Activated CD4-positive, alpha-beta memory T cell treated with anti-CD3 and anti-CD28 coated beads, Interleukin-2, amount 10 ng/mL, durations not matched to agents 7 days and 5 days (primary cell): ENCODE results near the gene GAL. TPM values are rescaled to one million over a fixed set of nuclear protein-coding genes. Genes with fewer than 3 reads are reported as not detected.
A peak's percentile ranks its signal among the peaks of the same experiment; 100 is the strongest.

Experiments
- CTCF ChIA-PET: fragments of 350-600 bp; sonication (Branson Sonifier 250); formaldehyde crosslinking; loops from one replicate; lab custom pipeline; 2021; ENCODE audit warnings: antibody characterized with exemption, inconsistent platforms; lab: Charles Lee
- POLR2A ChIA-PET: fragments of 350-600 bp; sonication (Branson Sonifier 250); formaldehyde crosslinking; loops from one replicate; lab custom pipeline; 2021; ENCODE audit warnings: antibody characterized with exemption; lab: Charles Lee
- DNase-seq: peaks from one replicate; pipeline ENCODE4 v3.0.0-alpha.2; 2020
- H3K27ac Mint-ChIP-seq: one replicate; pipeline ENCODE4 v1.8.0; 2021; ENCODE audit warnings: mild to moderate bottlenecking, mixed read lengths
- H3K27me3 Mint-ChIP-seq: one replicate; pipeline ENCODE4 v1.8.0; 2021; ENCODE audit warnings: mixed read lengths
- H3K36me3 Mint-ChIP-seq: one replicate; pipeline ENCODE4 v1.8.0; 2021; ENCODE audit warnings: low read depth, mixed read lengths
- H3K4me1 Mint-ChIP-seq: one replicate; pipeline ENCODE4 v1.8.0; 2021; ENCODE audit warnings: mixed read lengths
- H3K4me3 Mint-ChIP-seq: one replicate; pipeline ENCODE4 v1.8.0; 2021; ENCODE audit warnings: mild to moderate bottlenecking, mixed read lengths
- H3K9me3 Mint-ChIP-seq: one replicate; pipeline ENCODE4 v1.8.0; 2021; ENCODE audit warnings: mixed read lengths
- total RNA-seq, 2 experiments: library from RNA; stranded (reverse); gene quantifications; one replicate each; pipeline ENCODE4 v1.2.3, GENCODE V29; 2021

Gene GAL
- total RNA-seq, 2 experiments from 2014 or later = not detected

DNA sequence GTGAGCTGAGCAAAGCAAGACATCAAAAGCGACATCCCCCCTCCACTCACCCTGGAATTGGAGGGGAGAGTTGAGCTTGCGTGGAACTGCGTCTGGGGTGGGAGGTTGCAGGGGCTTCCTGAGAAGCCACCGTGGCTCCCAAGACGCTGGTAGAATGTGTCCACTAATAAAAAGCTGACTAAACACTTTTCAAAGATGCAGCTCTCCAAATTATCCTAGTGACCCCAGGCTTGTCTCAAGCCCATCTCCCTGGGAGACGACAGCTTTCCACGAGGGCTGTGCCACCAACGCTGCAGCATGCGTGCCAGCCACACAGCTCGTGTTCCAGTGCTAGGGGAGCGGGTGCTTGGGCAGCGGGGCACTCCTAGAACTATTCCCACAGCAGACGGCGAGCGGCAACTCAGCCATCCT is 6.3 kb upstream of the GAL start:
- POLR2A ChIA-PET = no interaction called here
- Mint-ChIP-seq H3K27me3 (peaks cover 16% of the 10 kb centered on the region), H3K4me1 (no peaks in the 10 kb centered on the region), H3K9me3 (no peaks in the 10 kb centered on the region), H3K4me3 (no peak overlapping the region), H3K36me3 (no peaks in the 10 kb centered on the region), H3K27ac (no peak overlapping the region)
- CTCF ChIA-PET = no interaction called here
- no peak for DNase-seq

- DNase-seq = no peak
- POLR2A ChIA-PET = no interaction called here
- no peaks in the 10 kb centered on the region for H3K36me3 Mint-ChIP-seq
- H3K27ac Mint-ChIP-seq = no peak overlapping the region
- no peaks in the 10 kb centered on the region for H3K4me1 Mint-ChIP-seq
- H3K9me3 Mint-ChIP-seq = no peaks in the 10 kb centered on the region
- CTCF ChIA-PET = no interaction called here
- no peak overlapping the region for H3K4me3 Mint-ChIP-seq
- H3K27me3 Mint-ChIP-seq = peaks cover 26% of the 10 kb centered on the region
Measured at GRCh38 chr11:68680541-68681231, 3.7 kb upstream of the GAL start.

DNA sequence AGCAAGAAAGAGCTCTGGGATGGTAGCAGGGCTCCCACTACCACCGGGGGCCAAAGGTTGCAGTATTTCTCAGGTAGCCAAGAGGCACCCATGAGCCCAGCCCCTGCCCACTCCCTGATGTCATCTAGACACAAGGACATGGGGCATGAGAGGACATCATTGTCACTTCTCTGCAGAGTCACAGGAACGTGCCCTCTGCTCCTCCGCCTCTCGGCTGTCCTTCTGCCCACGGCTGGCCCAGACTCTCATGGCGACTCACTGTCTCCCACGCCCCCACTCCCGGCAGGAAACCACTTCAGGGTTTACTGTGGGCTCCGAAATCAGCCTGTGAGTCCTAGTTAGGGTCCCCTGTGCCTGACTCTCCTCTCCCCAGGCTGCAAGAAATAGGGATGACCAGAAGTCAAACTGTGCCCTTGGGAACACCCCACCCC is 1.8 kb upstream of the GAL start:
- DNase-seq = no peak
- H3K27me3 Mint-ChIP-seq = peaks cover 43% of the 10 kb centered on the region
- H3K9me3 Mint-ChIP-seq = no peaks in the 10 kb centered on the region
- no peak overlapping the region for H3K27ac Mint-ChIP-seq
- H3K4me1 Mint-ChIP-seq = no peaks in the 10 kb centered on the region
- H3K4me3 Mint-ChIP-seq = no peak overlapping the region
- ChIA-PET POLR2A (no interaction called here), CTCF (no interaction called here)
- no peaks in the 10 kb centered on the region for H3K36me3 Mint-ChIP-seq

- H3K4me1 Mint-ChIP-seq = no peaks in the 10 kb centered on the region
- ChIA-PET CTCF (no interaction called here), POLR2A (no interaction called here)
- H3K4me3 Mint-ChIP-seq = no peak overlapping the region
- H3K27me3 Mint-ChIP-seq = peaks cover 47% of the 10 kb centered on the region
- no peak for DNase-seq
- no peaks in the 10 kb centered on the region for H3K9me3 Mint-ChIP-seq
- no peaks in the 10 kb centered on the region for H3K36me3 Mint-ChIP-seq
- H3K27ac Mint-ChIP-seq = no peak overlapping the region
Measured at GRCh38 chr11:68683121-68683520, 1.2 kb upstream of the GAL start.

DNA sequence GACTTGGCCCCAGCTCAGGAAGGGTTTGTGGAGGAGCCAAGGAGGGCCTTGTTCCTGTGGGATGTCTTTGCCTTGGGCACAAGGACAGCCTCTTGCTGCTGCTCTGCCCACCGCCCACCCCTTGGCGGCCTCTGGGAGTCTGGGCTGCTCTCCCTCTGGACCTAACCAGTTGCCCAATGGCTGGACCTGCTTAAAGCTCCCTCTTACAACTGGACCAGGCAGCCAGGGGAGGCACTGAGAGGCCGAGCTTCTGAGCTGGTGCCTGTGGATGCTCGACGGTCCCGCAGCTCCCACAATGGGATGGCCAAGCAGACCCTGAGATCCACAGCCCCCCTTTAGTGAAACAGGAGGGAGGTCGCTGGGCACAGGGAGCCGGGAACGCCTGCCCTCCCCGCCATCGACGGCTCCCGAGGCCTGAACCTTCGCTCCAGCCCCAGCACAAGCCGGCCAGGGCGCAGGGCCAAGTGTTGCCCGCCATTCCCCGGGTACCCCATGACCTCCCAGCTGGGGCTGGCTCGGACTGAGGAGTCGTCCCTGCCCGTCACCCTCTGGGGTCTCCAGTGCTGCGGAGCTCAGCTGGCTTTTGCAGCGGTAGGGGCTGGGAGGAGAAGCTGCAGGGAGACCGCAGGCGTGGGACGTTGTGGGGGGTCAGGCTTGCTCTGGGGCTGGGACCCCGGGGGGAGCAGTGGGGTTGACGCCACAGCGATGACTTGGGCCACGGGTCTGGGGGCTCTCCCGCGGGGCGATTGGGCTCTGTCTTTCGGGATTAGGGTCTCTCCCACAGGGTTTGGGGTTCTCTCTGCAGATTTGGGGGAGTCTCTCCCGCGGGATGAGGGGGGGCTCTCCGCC is 584 bp upstream of the GAL start:
- Mint-ChIP-seq H3K27ac (no peak overlapping the region), H3K4me3 (no peak overlapping the region), H3K36me3 (no peaks in the 10 kb centered on the region), H3K9me3 (no peaks in the 10 kb centered on the region), H3K27me3 (peaks cover 50% of the 10 kb centered on the region), H3K4me1 (no peaks in the 10 kb centered on the region)
- ChIA-PET POLR2A (no interaction called here), CTCF (no interaction called here)
- DNase-seq = no peak

DNA sequence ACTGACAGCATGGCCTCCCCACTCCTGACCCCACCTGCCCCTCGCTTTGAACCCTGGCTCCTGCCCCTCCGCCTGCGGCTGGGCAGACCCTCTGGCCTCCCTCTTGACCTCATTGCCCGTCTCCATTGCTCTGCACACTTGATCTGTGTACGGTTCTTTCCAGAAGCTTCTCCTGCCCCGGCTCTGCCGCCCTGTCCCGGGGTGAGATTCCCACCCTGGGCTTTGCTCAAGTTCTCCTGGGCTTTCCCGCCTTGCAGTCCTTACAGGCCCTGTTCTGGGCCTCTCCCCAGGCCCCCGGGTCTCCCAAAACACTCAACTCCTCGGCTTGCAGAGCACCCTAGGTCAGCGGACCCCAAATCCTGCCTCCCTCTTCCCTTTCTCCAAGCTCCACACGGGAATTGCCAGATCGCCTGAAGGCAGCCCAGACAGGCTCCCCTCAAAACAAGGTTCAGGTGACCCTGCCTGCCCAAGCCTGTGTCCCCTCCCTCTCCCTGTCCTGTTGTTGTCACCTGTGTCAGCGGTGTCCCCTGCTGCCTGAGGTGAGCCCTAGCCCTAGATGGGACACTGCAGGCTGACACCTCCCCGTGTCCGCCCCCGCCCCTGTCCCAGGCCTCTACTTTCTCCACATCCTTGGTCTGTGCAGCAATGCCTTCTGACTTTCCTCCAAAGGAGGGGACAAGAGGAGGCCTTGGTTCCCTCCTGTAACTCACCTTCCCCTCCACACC is 1.5 kb downstream of the GAL start:
- Mint-ChIP-seq H3K4me1 (peaks cover 11% of the 10 kb centered on the region), H3K27ac (no peak overlapping the region), H3K36me3 (no peaks in the 10 kb centered on the region), H3K27me3 (peaks cover 52% of the 10 kb centered on the region), H3K4me3 (no peak overlapping the region), H3K9me3 (no peaks in the 10 kb centered on the region)
- no peak for DNase-seq
- CTCF ChIA-PET = no interaction called here
- POLR2A ChIA-PET = no interaction called here

DNA sequence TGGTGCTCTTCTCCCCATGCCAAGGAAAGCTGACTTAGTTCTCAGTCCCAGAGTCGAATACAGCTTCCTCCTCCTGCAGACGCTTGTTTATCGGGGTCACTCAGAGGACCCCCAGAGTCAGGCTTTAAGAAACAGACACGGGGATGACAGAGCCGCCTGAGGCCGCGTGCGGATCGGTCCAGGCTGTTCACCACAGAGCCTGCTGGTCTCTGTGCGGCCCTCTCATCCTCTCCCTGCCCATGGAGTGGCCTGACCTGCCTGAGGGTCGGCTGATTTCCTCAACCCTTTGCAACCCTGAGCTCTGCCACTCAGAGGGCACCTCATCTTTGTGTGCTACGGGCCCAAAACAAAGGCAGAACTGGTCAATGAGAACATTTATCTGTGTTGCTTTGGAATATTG is 2.1 kb downstream of the GAL start:
- no peak overlapping the region for H3K27ac Mint-ChIP-seq
- H3K9me3 Mint-ChIP-seq = no peaks in the 10 kb centered on the region
- H3K36me3 Mint-ChIP-seq = no peaks in the 10 kb centered on the region
- CTCF ChIA-PET = no interaction called here
- H3K27me3 Mint-ChIP-seq = peaks cover 55% of the 10 kb centered on the region
- H3K4me1 Mint-ChIP-seq = peaks cover 18% of the 10 kb centered on the region
- no peak for DNase-seq
- H3K4me3 Mint-ChIP-seq = no peak overlapping the region
- POLR2A ChIA-PET = no interaction called here

DNA sequence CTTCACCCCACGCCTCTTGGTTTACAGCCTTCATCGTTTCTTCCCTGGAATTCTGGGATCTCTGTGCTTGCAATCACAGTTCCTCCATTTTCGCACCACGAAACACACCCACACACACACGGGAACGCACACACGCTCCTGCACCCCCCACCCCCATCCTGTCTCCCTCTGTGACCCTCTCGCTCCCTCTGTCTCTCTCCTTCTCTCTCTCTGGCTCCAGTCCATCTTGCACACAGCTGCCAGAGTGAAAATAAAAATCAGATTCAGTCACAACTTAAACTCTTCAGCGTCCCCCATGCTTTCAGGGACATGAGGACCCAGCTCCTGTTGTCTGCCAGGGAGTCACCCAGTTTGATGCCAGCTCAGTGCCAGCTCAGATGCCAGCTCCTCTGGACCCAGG is 3.0 kb downstream of the GAL start:
- CTCF ChIA-PET = no interaction called here

GRCh38 chr11:68687986-68688385 is 3.6 kb downstream of the GAL start:
- Mint-ChIP-seq H3K4me3 (no peak overlapping the region), H3K27me3 (peaks cover 46% of the 10 kb centered on the region), H3K27ac (no peak overlapping the region), H3K9me3 (no peaks in the 10 kb centered on the region), H3K36me3 (no peaks in the 10 kb centered on the region), H3K4me1 (peaks cover 18% of the 10 kb centered on the region)
- no peak for DNase-seq
- ChIA-PET POLR2A (no interaction called here), CTCF (no interaction called here)

More for the DNA sequence above, 3.0 kb downstream of the GAL start:
- no peak overlapping the region for H3K4me3 Mint-ChIP-seq
- H3K27ac Mint-ChIP-seq = no peak overlapping the region
- no peaks in the 10 kb centered on the region for H3K36me3 Mint-ChIP-seq
- H3K4me1 Mint-ChIP-seq = peaks cover 18% of the 10 kb centered on the region
- POLR2A ChIA-PET = no interaction called here
- peaks cover 53% of the 10 kb centered on the region for H3K27me3 Mint-ChIP-seq
- no peaks in the 10 kb centered on the region for H3K9me3 Mint-ChIP-seq
- DNase-seq = no peak

DNA sequence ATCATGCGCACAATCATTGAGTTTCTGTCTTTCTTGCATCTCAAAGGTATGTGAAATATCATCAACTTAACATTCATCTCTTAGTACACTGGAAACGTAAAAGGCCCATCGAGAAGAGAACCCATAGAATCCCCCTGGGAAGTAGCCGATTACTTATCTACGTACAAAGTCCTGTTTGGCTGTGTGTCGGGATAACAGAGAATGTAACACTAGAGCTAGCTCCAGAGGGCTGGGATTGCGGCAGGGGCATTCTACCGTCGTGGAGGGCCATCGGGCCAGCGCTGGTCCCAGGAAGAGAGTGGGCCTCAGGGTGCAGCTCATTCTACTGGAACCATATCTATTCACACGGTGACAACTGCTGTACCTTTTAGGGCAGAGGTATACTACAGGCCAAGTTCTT is 4.5 kb downstream of the GAL start:
- Mint-ChIP-seq H3K36me3 (no peaks in the 10 kb centered on the region), H3K27me3 (peaks cover 38% of the 10 kb centered on the region), H3K9me3 (no peaks in the 10 kb centered on the region), H3K4me1 (peaks cover 18% of the 10 kb centered on the region), H3K4me3 (no peak overlapping the region), H3K27ac (no peak overlapping the region)
- DNase-seq = no peak
- POLR2A ChIA-PET = no interaction called here
- CTCF ChIA-PET = no interaction called here

DNA sequence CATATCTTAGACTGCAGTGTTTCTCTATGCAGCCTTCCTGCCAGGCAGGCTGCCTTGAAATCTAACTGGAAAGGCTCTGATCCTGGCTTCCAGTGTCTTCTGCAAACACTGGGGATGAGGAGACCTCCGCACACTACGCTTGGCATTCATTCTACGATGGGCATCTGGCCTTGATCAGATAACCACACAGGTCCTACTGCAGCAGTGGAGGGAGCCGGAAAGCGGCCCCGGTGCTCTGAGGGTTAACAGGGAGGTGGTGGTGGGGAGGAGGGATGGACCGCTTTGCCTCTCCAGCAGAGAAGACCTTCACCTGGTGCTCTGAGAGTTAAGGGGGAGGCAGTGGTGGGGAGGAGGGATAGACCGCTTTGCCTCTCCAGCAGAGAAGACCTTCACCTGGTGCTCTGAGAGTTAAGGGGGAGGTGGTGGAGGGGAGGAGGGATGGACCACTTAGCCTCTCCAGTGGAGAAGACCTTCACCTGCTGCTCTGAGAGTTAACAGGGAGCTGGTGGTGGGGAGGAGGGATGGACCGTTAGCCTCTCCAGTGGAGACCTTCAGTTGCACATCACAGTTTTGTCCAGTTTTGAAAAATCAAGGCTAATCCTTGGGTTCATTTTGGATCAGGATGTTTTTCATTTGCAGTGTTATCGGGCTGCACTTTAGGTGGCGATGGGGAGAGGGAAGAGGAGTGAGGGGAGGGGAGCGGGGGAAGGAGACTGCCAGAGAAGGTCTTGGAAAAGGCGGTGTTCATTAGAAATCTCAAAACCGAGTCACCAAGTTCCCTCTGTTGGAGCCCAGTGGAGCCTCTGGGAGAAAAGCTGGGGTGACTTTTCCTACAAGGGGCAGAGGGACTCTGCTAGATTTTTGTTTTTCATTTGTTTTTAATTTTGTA is 5.6 kb downstream of the GAL start:
- Mint-ChIP-seq H3K27me3 (peaks cover 41% of the 10 kb centered on the region), H3K4me3 (no peak overlapping the region), H3K9me3 (no peaks in the 10 kb centered on the region), H3K36me3 (no peaks in the 10 kb centered on the region), H3K4me1 (peaks cover 18% of the 10 kb centered on the region), H3K27ac (no peak overlapping the region)
- ChIA-PET CTCF (no interaction called here), POLR2A (no interaction called here)
- no peak for DNase-seq

- Mint-ChIP-seq H3K27ac (no peak overlapping the region), H3K9me3 (no peaks in the 10 kb centered on the region), H3K4me3 (no peak overlapping the region), H3K27me3 (peaks cover 36% of the 10 kb centered on the region), H3K4me1 (peaks cover 18% of the 10 kb centered on the region), H3K36me3 (no peaks in the 10 kb centered on the region)
- ChIA-PET CTCF (interaction anchor here (0.9 to 1.2 kb wide), 2 partner anchors 11 to 19 kb away, joined by 4 read pairs; no protein-coding TSS in a partner anchor), POLR2A (interaction anchor here (0.6 kb wide), 1 partner anchor 32 kb away, joined by 3 read pairs; no protein-coding TSS in a partner anchor)
- DNase-seq = peak; percentile 46
Measured at GRCh38 chr11:68690671-68691401, 6.5 kb downstream of the GAL start.
